IMR-90 (cell line): ENCODE measurements around the gene ZNF782. TPM values are rescaled to one million over a fixed set of nuclear protein-coding genes. Genes with fewer than 3 reads are reported as not detected.

Source experiments
- ATAC-seq: fragments of 200-7000 bp; cut with Tn5 transposase; 2 replicates; pipeline ENCODE4 v1.9.1; 2020; ENCODE audit warnings: low read depth, mild to moderate bottlenecking, moderate library complexity
- BruUV-seq: library from RNA; stranded (reverse); fragments of 400-500 nt; replicated peaks from 2 replicates; lab custom pipeline; 2021; lab: Mats Ljungman, UMichigan
- CTCF ChIA-PET: fragments of 300-600 bp; formaldehyde crosslinking; extraction: SDS; loops from one replicate; lab custom pipeline; 2021; ENCODE audit warnings: antibody characterized with exemption; lab: Yijun Ruan, JAX
- POLR2A ChIA-PET: fragments of 300-600 bp; sonication (Branson Sonifier 250); formaldehyde crosslinking; loops from one replicate; lab custom pipeline; 2022; ENCODE audit warnings: antibody characterized with exemption; ENCODE audit not compliant: unreplicated experiment; lab: Charles Lee
- DNase-seq: peaks from one replicate; pipeline ENCODE4 v3.0.0; 2013
- H2AFZ ChIP-seq: replicated peaks from 2 replicates; pipeline ENCODE3; 2013; ENCODE audit warnings: low read length, mild to moderate bottlenecking; ENCODE audit not compliant: poor library complexity
- H2AK5ac ChIP-seq: 2 replicates; pipeline ENCODE4 v1.6.1; 2013; ENCODE audit warnings: low read depth, low read length, inconsistent platforms
- H2AK9ac ChIP-seq: replicated peaks from 2 replicates; pipeline ENCODE3; 2013; ENCODE audit warnings: mild to moderate bottlenecking, low read depth, low read length, moderate library complexity; ENCODE audit not compliant: poor library complexity
- H2BK120ac ChIP-seq: 2 replicates; pipeline ENCODE4 v1.6.1; 2013; ENCODE audit warnings: low read depth, low read length, inconsistent platforms
- H2BK15ac ChIP-seq: 3 replicates; pipeline ENCODE4 v1.6.1; 2013; ENCODE audit warnings: low read depth, low read length, inconsistent platforms
- H2BK20ac ChIP-seq: 2 replicates; pipeline ENCODE4 v1.6.1; 2013; ENCODE audit warnings: low read depth, mild to moderate bottlenecking, inconsistent platforms, low read length, moderate library complexity
- H2BK5ac ChIP-seq: 2 replicates; pipeline ENCODE4 v1.6.1; 2013; ENCODE audit warnings: mild to moderate bottlenecking, low read depth, low read length, inconsistent platforms; ENCODE audit not compliant: poor library complexity, severe bottlenecking
- H3K14ac ChIP-seq: replicated peaks from 2 replicates; pipeline ENCODE4 v1.6.1; 2013; ENCODE audit warnings: low read depth, low read length, inconsistent platforms
- H3K18ac ChIP-seq: 2 replicates; pipeline ENCODE4 v1.6.1; 2013; ENCODE audit warnings: low read depth, low read length, control low read depth
- H3K23ac ChIP-seq: 2 replicates; pipeline ENCODE4 v1.6.1; 2013; ENCODE audit warnings: low read depth, low read length, inconsistent platforms
- H3K27ac ChIP-seq: 2 replicates; pipeline ENCODE4 v1.5.1; 2013; ENCODE audit warnings: mild to moderate bottlenecking, control low read depth, low read length; ENCODE audit not compliant: insufficient read depth
- H3K27me3 ChIP-seq: 2 replicates; pipeline ENCODE4 v1.6.1; 2013; ENCODE audit warnings: low read length; ENCODE audit not compliant: control insufficient read depth, insufficient read depth
- H3K36me3 ChIP-seq: 2 replicates; pipeline ENCODE4 v1.6.1; 2013; ENCODE audit warnings: low read length, mixed read lengths; ENCODE audit not compliant: control insufficient read depth, insufficient read depth
- H3K4ac ChIP-seq: 2 replicates; pipeline ENCODE4 v1.6.1; 2013; ENCODE audit warnings: low read depth, low read length, inconsistent platforms
- H3K4me1 ChIP-seq: 2 replicates; pipeline ENCODE4 v1.6.1; 2013; ENCODE audit warnings: low read length, mixed read lengths; ENCODE audit not compliant: control insufficient read depth, insufficient read depth
- H3K4me2 ChIP-seq: 2 replicates; pipeline ENCODE4 v1.6.1; 2013; ENCODE audit warnings: low read depth, mild to moderate bottlenecking, control low read depth, low read length, moderate library complexity
- H3K4me3 ChIP-seq: 2 replicates; pipeline ENCODE4 v1.5.1; 2013; ENCODE audit warnings: low read depth, mild to moderate bottlenecking, control low read depth, low read length, moderate library complexity; ENCODE audit not compliant: insufficient read depth
- H3K56ac ChIP-seq: 2 replicates; pipeline ENCODE4 v1.6.1; 2013; ENCODE audit warnings: low read length, inconsistent platforms; ENCODE audit not compliant: insufficient read depth; ENCODE audit errors: extremely low read depth
- H3K79me1 ChIP-seq, 2 experiments: 2 replicates each; pipeline ENCODE4 v1.6.1; 2013; ENCODE audit warnings: low read length in 2 of 2, inconsistent platforms in 1 of 2, low read depth in 1 of 2
- H3K9ac ChIP-seq: 2 replicates; pipeline ENCODE4 v1.6.1; 2013; ENCODE audit warnings: low read depth, low read length, control low read depth
- H3K9me1 ChIP-seq: 2 replicates; pipeline ENCODE4 v1.6.1; 2013; ENCODE audit warnings: low read length, inconsistent platforms; ENCODE audit not compliant: insufficient read depth
- H3K9me3 ChIP-seq: 2 replicates; pipeline ENCODE4 v1.6.1; 2013; ENCODE audit warnings: low read length; ENCODE audit not compliant: control insufficient read depth, insufficient read depth
- H4K20me1 ChIP-seq: 2 replicates; pipeline ENCODE4 v1.6.1; 2013; ENCODE audit warnings: low read length, inconsistent platforms; ENCODE audit not compliant: insufficient read depth
- H4K5ac ChIP-seq: 2 replicates; pipeline ENCODE4 v1.6.1; 2013; ENCODE audit warnings: mild to moderate bottlenecking, low read depth, low read length, control low read depth
- H4K8ac ChIP-seq, 2 experiments: 2 replicates each; pipeline ENCODE4 v1.6.1; 2013; ENCODE audit warnings: low read depth in 2 of 2, low read length in 2 of 2, control low read depth in 1 of 2, inconsistent platforms in 1 of 2
- H4K91ac ChIP-seq: 2 replicates; pipeline ENCODE4 v1.6.1; 2013; ENCODE audit warnings: low read depth, low read length, inconsistent platforms; ENCODE audit not compliant: insufficient read depth
- BHLHE40 ChIP-seq: fragments of 150-350 bp; IDR thresholded peaks from 2 replicates; pipeline ENCODE4 v1.6.1; 2016; ENCODE audit warnings: mild to moderate bottlenecking, low read depth, low read length
- CEBPB ChIP-seq: IDR thresholded peaks from 2 replicates; pipeline ENCODE4 v1.6.1; 2012; ENCODE audit warnings: low read depth, low read length, improper control_type of control experiment
- CHD1 ChIP-seq: IDR thresholded peaks from 2 replicates; pipeline ENCODE4 v1.6.1; 2012; ENCODE audit warnings: low read depth, low read length, improper control_type of control experiment
- ELK1 ChIP-seq: fragments of 150-350 bp; IDR thresholded peaks from 2 replicates; pipeline ENCODE4 v1.6.1; 2016; ENCODE audit warnings: low read depth, mild to moderate bottlenecking, low read length, moderate library complexity, borderline replicate concordance
- FOS ChIP-seq: fragments of 150-350 bp; IDR thresholded peaks from 2 replicates; pipeline ENCODE4 v1.6.1; 2016; ENCODE audit warnings: low read depth, low read length
- MAFK ChIP-seq: IDR thresholded peaks from 2 replicates; pipeline ENCODE4 v1.6.1; 2012; ENCODE audit warnings: low read depth, low read length, improper control_type of control experiment
- MAZ ChIP-seq: IDR thresholded peaks from 2 replicates; pipeline ENCODE4 v1.6.1; 2012; ENCODE audit warnings: low read depth, mild to moderate bottlenecking, low read length, improper control_type of control experiment, moderate library complexity, borderline replicate concordance
- MXI1 ChIP-seq: IDR thresholded peaks from 2 replicates; pipeline ENCODE4 v1.6.1; 2012; ENCODE audit warnings: low read depth, mild to moderate bottlenecking, low read length, moderate library complexity, borderline replicate concordance
- NFE2L2 ChIP-seq: fragments of 150-350 bp; IDR thresholded peaks from 2 replicates; pipeline ENCODE4 v1.6.1; 2016; ENCODE audit warnings: low read depth, mild to moderate bottlenecking, low read length
- POLR2A ChIP-seq: IDR thresholded peaks from 2 replicates; pipeline ENCODE4 v1.6.1; 2012; ENCODE audit warnings: mild to moderate bottlenecking, low read depth, low read length
- RAD21 ChIP-seq: IDR thresholded peaks from 2 replicates; pipeline ENCODE4 v1.6.1; 2012; ENCODE audit warnings: low read length, improper control_type of control experiment
- RCOR1 ChIP-seq: IDR thresholded peaks from 2 replicates; pipeline ENCODE4 v1.6.1; 2012; ENCODE audit warnings: mild to moderate bottlenecking, low read length, improper control_type of control experiment; ENCODE audit not compliant: insufficient replicate concordance
- RFX5 ChIP-seq: IDR thresholded peaks from 2 replicates; pipeline ENCODE4 v1.8.0; 2012; ENCODE audit warnings: low read depth, mild to moderate bottlenecking, low read length, moderate library complexity
- USF2 ChIP-seq: fragments of 150-350 bp; IDR thresholded peaks from 2 replicates; pipeline ENCODE4 v1.6.1; 2017; ENCODE audit warnings: mild to moderate bottlenecking, antibody characterized with exemption, low read length, low read depth
- WGBS, 2 experiments: methylation state at CpG; one replicate each; pipeline versions ENCODE4 v1.1.5 to v1.1.7; 2013; ENCODE audit warnings: missing lambda C conversion rate in 2 of 2; ENCODE audit not compliant: insufficient read length in 1 of 2; ENCODE audit errors: extremely low coverage in 2 of 2; 5-methylcytosine and 5-hydroxymethylcytosine counted together
- dilution Hi-C: fragments of 300-500 bp; cut with HindIII; formaldehyde crosslinking; loops from one replicate; pipeline ENCODE4 v1.14.3; 2018; ENCODE audit warnings: low sequenced_read_pairs; ENCODE audit not compliant: unreplicated experiment
- in situ Hi-C: fragments of 300-500 bp; cut with MboI; formaldehyde crosslinking; loops from 3 replicates; pipeline ENCODE4 v1.14.3; 2019; ENCODE audit warnings: low sequenced_read_pairs, inconsistent platforms, mixed read lengths
- intact Hi-C: fragments of 100-400 bp; cut with micrococcal nuclease; formaldehyde crosslinking; loops from 2 replicates; pipeline ENCODE4 v1.10.0; 2022
- polyA plus RNA-seq, 3 experiments: library from polyadenylated mRNA; depleted of rRNA; stranded (reverse); fragments of >200 nt; gene quantifications; 2 replicates each; pipeline ENCODE4 v1.2.3, GENCODE V29; 2012; ENCODE audit warnings: low replicate concordance in 1 of 3
- total RNA-seq: library from RNA; depleted of rRNA; stranded (reverse); fragments of >200 nt; gene quantifications from 2 replicates; pipeline ENCODE4 v1.2.3, GENCODE V29; 2012

Gene ZNF782
- total and polyA plus RNA-seq, 2 of the 4 experiments (the other 2 are of a cell fraction), result 0.86 to 4.3 TPM

- Histone ChIP-seq H3K4ac (no peak overlapping the region), H3K9me1 (no peaks in the 10 kb centered on the region), H4K91ac (no peak overlapping the region), H3K23ac (no peak overlapping the region), H2BK120ac (no peak overlapping the region), H3K27ac (no peak overlapping the region), H3K36me3 (0 out of 2 replicates have a peak, but pooled peaks cover under 1% of the 10 kb centered on the region), H4K5ac (no peak overlapping the region), H3K18ac (no peak overlapping the region), H4K8ac (no peak overlapping the region), H3K4me1 (no peaks in the 10 kb centered on the region), H3K9ac (no peak overlapping the region), H2BK15ac (no peak overlapping the region), H2AK5ac (no peak overlapping the region), H3K79me1 (no peaks in the 10 kb centered on the region), H3K9me3 (peaks cover 49% of the 10 kb centered on the region), H3K14ac (no peak overlapping the region), H2BK20ac (no peak overlapping the region), H3K4me3 (no peak overlapping the region), H2AK9ac (no peak overlapping the region), H2BK5ac (no peak overlapping the region), H2AFZ (no peak overlapping the region), H4K20me1 (no peaks in the 10 kb centered on the region), H3K27me3 (no peaks in the 10 kb centered on the region), H3K56ac (no peak overlapping the region), H3K4me2 (no peak overlapping the region)
- dilution Hi-C loops, result no loop called here
- no TSS peak for BruUV-seq
- ChIA-PET POLR2A (no interaction called here), CTCF (no interaction called here)
- in situ Hi-C loops, result no loop called here
- no CpG with 5 or more reads among the region's 1 CpG for WGBS, 2 experiments
- ATAC-seq, result no peak
- DNase-seq, result no peak
- no peak for TF ChIP-seq RCOR1
- no peak for TF ChIP-seq BHLHE40
- TF ChIP-seq MAZ, result no peak
- no peak for TF ChIP-seq NFE2L2
- TF ChIP-seq CHD1, result no peak
- no peak for TF ChIP-seq USF2
- TF ChIP-seq FOS, result no peak
- no peak for TF ChIP-seq RAD21
- no peak for TF ChIP-seq ELK1
- no peak for TF ChIP-seq MXI1
- no peak for TF ChIP-seq POLR2A
- no peak for TF ChIP-seq CEBPB
- TF ChIP-seq MAFK, result no peak
- TF ChIP-seq RFX5, result no peak
- intact Hi-C loops, result no loop called here
Observed at GRCh38 chr9:96813607-96814006, 40.7 kb downstream of the ZNF782 start.
